ENCODE data around the gene ATP7B.
"Not testable (repeated sequence)": the region's sequence is repeated elsewhere in the genome, so short reads cannot be mapped to it uniquely, and the experiment has no call there.

The ATP7B gene

DNA sequence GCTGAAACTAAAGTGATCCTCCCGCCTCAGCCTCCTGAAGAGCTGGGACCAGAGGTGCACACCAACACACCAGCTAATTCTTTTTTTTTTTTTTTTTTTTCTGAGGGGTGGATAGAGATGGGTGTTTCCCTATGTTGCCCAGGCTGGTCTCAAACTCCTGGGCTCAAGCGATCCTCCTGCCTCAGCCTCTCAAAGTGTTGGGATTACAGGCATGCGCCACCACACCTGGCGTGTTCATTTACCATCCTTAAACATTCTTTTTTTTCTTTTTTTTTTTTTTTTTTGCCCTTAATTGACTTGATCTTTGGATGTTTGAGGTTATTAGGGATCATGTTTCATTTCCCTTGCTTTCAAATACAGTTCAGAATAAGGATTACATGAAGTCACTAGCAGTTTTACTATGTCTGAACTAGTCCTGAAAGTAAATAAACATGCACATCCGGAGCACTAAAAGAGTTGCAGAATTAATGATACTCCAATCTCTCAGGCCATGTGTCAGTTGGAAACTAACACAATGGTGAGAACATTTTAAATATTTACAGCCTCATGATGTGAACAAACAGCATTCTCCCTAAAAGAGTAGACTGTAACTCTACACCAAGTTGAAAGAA is 23.5 kb upstream of the ATP7B start:
- no peak for TF ChIP-seq CTCF (conservative IDR thresholded peaks at IDR 0.05; ENCODE audit: low read length)
- no peak overlapping the region for H3K4me3 ChIP-seq (ENCODE audit: low read length)
- DNase-seq (ENCODE audit: low read depth), result no peak

- no peak overlapping the region for H3K4me3 ChIP-seq (ENCODE audit: low read length)
- TF ChIP-seq CTCF (conservative IDR thresholded peaks at IDR 0.05; ENCODE audit: low read length), result no peak
- no peak for DNase-seq (ENCODE audit: low read depth)
Measured at GRCh38 chr13:52033039-52033438, 21.8 kb upstream of the ATP7B start.

GRCh38 chr13:52030401-52030800 is 19.2 kb upstream of the ATP7B start:
- not testable (repeated sequence) for DNase-seq (ENCODE audit: low read depth); H3K4me3 ChIP-seq (ENCODE audit: low read length)

- no peak overlapping the region for H3K4me3 ChIP-seq (ENCODE audit: low read length)
- no peak for DNase-seq (ENCODE audit: low read depth)
- no peak for TF ChIP-seq CTCF (conservative IDR thresholded peaks at IDR 0.05; ENCODE audit: low read length)
Measured at GRCh38 chr13:52029569-52029968, 18.3 kb upstream of the ATP7B start.

DNA sequence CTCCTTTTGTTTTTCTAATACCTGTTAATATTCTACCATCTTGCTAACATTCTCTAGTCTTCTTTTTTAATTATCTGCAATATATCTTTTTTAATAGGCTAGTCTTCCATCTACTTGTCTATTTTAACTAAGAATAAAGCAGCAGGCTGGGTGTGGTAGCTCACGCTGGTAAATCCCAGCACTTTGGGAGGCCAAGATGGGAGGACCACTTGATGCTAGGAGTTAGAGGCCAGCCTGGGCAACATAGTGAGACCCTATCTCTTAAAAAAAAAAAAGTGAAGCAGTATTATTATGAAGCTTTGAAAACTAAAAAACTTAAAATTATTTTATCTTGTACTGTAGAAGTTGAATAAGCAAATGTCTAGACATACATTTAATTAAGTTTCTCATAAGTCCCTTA is 16.6 kb upstream of the ATP7B start:
- no peak for DNase-seq (ENCODE audit: low read depth)
- no peak overlapping the region for H3K4me3 ChIP-seq (ENCODE audit: low read length)
- TF ChIP-seq CTCF (conservative IDR thresholded peaks at IDR 0.05; ENCODE audit: low read length), result no peak

- no peak for DNase-seq (ENCODE audit: low read depth)
- no peak for TF ChIP-seq CTCF (conservative IDR thresholded peaks at IDR 0.05; ENCODE audit: low read length)
- no peak overlapping the region for H3K4me3 ChIP-seq (ENCODE audit: low read length)
Measured at GRCh38 chr13:52026246-52026626, 15.0 kb upstream of the ATP7B start.

GRCh38 chr13:52025475-52026245 is 14.4 kb upstream of the ATP7B start:
- DNase-seq (ENCODE audit: low read depth), result no peak
- no peak overlapping the region for H3K4me3 ChIP-seq (ENCODE audit: low read length)
- no peak for TF ChIP-seq CTCF (conservative IDR thresholded peaks at IDR 0.05; ENCODE audit: low read length)

All from AG10803 (cell line).